Non-pigmented ciliary epithelial cell (primary cell): Measurements from ENCODE around the gene GYPB.
"Not testable (repeated sequence)": the region's sequence is repeated elsewhere in the genome, so short reads cannot be mapped to it uniquely, and the experiment has no call there.

Experiments used
- DNase-seq: peaks from one replicate; pipeline ENCODE4 v3.0.0-alpha.2; 2010; ENCODE audit warnings: low read depth

Gene GYPB

GRCh38 chr4:144019277-144019676 is at the start of gene GYPB:
Gene GYPB, minus strand, starts transcription at chr4:144019380. Its CDS starts 93 bp downstream, at chr4:144019287.
- DNase-seq, result not testable (repeated sequence)

GRCh38 chr4:144061556-144061955 is 42.4 kb upstream of the GYPB start:
- not testable (repeated sequence) for DNase-seq

GRCh38 chr4:144060234-144060859 is 41.2 kb upstream of the GYPB start:
- DNase-seq, result not testable (repeated sequence)

- DNase-seq, result no peak
These were observed 37.6 kb upstream of the GYPB start for GRCh38 chr4:144056800-144057199.

- DNase-seq, result not testable (repeated sequence)
These were observed 36.2 kb upstream of the GYPB start for GRCh38 chr4:144055336-144055735.

- DNase-seq, result not testable (repeated sequence)
These were observed 32.3 kb upstream of the GYPB start for GRCh38 chr4:144051494-144051893.

- not testable (repeated sequence) for DNase-seq
These were observed 31.5 kb upstream of the GYPB start for GRCh38 chr4:144050631-144051030.

- DNase-seq, result not testable (repeated sequence)
These were observed 30.6 kb upstream of the GYPB start for GRCh38 chr4:144049495-144050424.

GRCh38 chr4:144044936-144045335 is 25.8 kb upstream of the GYPB start:
- peak; percentile 10 for DNase-seq

GRCh38 chr4:144032580-144032979 is 13.4 kb upstream of the GYPB start:
- DNase-seq, result not testable (repeated sequence)

- not testable (repeated sequence) for DNase-seq
These were observed 12.7 kb upstream of the GYPB start for GRCh38 chr4:144031875-144032274.

- DNase-seq, result not testable (repeated sequence)
These were observed 12.2 kb upstream of the GYPB start for GRCh38 chr4:144031369-144031768.

GRCh38 chr4:144030708-144031107 is 11.5 kb upstream of the GYPB start:
- not testable (repeated sequence) for DNase-seq

GRCh38 chr4:144026682-144027081 is 7.5 kb upstream of the GYPB start:
- DNase-seq, result not testable (repeated sequence)

GRCh38 chr4:144024399-144025053 is 5.3 kb upstream of the GYPB start:
- not testable (repeated sequence) for DNase-seq

GRCh38 chr4:144022772-144023400 is 3.7 kb upstream of the GYPB start:
- not testable (repeated sequence) for DNase-seq

GRCh38 chr4:144021336-144021990 is 2.3 kb upstream of the GYPB start:
- not testable (repeated sequence) for DNase-seq

GRCh38 chr4:144018223-144019000 is 768 bp downstream of the GYPB start:
- not testable (repeated sequence) for DNase-seq

GRCh38 chr4:144017271-144017670 is 1.9 kb downstream of the GYPB start:
- DNase-seq, result not testable (repeated sequence)

- not testable (repeated sequence) for DNase-seq
These were observed 3.0 kb downstream of the GYPB start for GRCh38 chr4:144016057-144016605.
